Endothelial cell of umbilical vein (primary cell): Measurements from ENCODE around the gene C10orf105. TPM values are rescaled to one million over a fixed set of nuclear protein-coding genes. Genes with fewer than 3 reads are reported as not detected.

ENCODE experiments used
- BruUV-seq: library from RNA; stranded (reverse); fragments of 400-500 nt; replicated peaks from 2 replicates; lab custom pipeline; 2021; lab: Mats Ljungman, UMichigan
- CTCF ChIA-PET: fragments of 300-600, 350-600 bp; sonication (Branson Sonifier 250); formaldehyde crosslinking; loops from one replicate; lab custom pipeline; 2021; ENCODE audit warnings: antibody characterized with exemption, inconsistent platforms; lab: Charles Lee
- POLR2A ChIA-PET: fragments of 300-600, 350-600 bp; sonication (Branson Sonifier 250); formaldehyde crosslinking; loops from one replicate; lab custom pipeline; 2021; ENCODE audit warnings: antibody characterized with exemption, inconsistent platforms; lab: Charles Lee
- DNase-seq: peaks from one replicate; pipeline ENCODE4 v3.0.0-alpha.2; 2011; ENCODE audit warnings: low read depth, low spot score
- FAIRE-seq: peaks from 2 replicates; lab custom pipeline; 2011; peaks lifted over from hg19 to GRCh38; lab: Jason Lieb, UNC
- H2AFZ ChIP-seq: 2 replicates; pipeline ENCODE4 v1.6.0; 2012; ENCODE audit warnings: low read depth, low read length, control low read depth, inconsistent platforms
- H3K27ac ChIP-seq: 2 replicates; pipeline ENCODE4 v1.5.1; 2011; ENCODE audit warnings: low read depth, mild to moderate bottlenecking, control low read depth, low read length, moderate library complexity; ENCODE audit not compliant: insufficient read depth
- H3K27me3 ChIP-seq, 2 experiments: 2 replicates each; pipeline versions ENCODE4 v1.6.0 to v1.6.1; 2011; ENCODE audit warnings: low read length in 2 of 2, mixed read lengths in 1 of 2; ENCODE audit not compliant: control insufficient read depth in 2 of 2, insufficient read depth in 2 of 2
- H3K36me3 ChIP-seq, 2 experiments: 2 replicates in 1 of 2; 3 replicates in 1 of 2; pipeline ENCODE4 v1.5.1; 2011; ENCODE audit warnings: low read length in 2 of 2, mild to moderate bottlenecking in 1 of 2, moderate library complexity in 1 of 2; ENCODE audit not compliant: control insufficient read depth in 2 of 2, insufficient read depth in 2 of 2; ENCODE audit errors: extremely low read depth in 1 of 2
- H3K4me1 ChIP-seq: 3 replicates; pipeline ENCODE4 v1.5.1; 2011; ENCODE audit warnings: mild to moderate bottlenecking, low read length; ENCODE audit not compliant: control insufficient read depth, insufficient read depth; ENCODE audit errors: extremely low read depth
- H3K4me2 ChIP-seq: 2 replicates; pipeline ENCODE4 v1.6.1; 2011; ENCODE audit warnings: low read length, control low read depth, mixed read lengths; ENCODE audit not compliant: insufficient read depth
- H3K4me3 ChIP-seq, 3 experiments: fragments of 200-600 bp in 1 of 3; sonication (generic), shearing (Covaris generic) in 1 of 3; replicated peaks in 1 of 3; 2 replicates each; pipeline ENCODE4 v1.5.1; 2011 to 2016; ENCODE audit warnings: control low read depth in 3 of 3, low read length in 3 of 3, mild to moderate bottlenecking in 2 of 3, inconsistent platforms in 1 of 3, low read depth in 1 of 3, moderate library complexity in 1 of 3; ENCODE audit not compliant: insufficient read depth in 1 of 3
- H3K79me2 ChIP-seq: 2 replicates; pipeline ENCODE4 v1.6.0; 2012; ENCODE audit warnings: low read length, inconsistent platforms; ENCODE audit not compliant: control insufficient read depth, insufficient read depth
- H3K9ac ChIP-seq: replicated peaks from 2 replicates; pipeline ENCODE3; 2011; ENCODE audit warnings: low read length, control low read depth; ENCODE audit not compliant: insufficient read depth; ENCODE audit errors: extremely low read depth
- H3K9me1 ChIP-seq: replicated peaks from 3 replicates; pipeline ENCODE4 v1.6.0; 2011; ENCODE audit warnings: mild to moderate bottlenecking, low read length; ENCODE audit not compliant: control insufficient read depth, insufficient read depth; ENCODE audit errors: extremely low read depth
- H3K9me3 ChIP-seq: replicated peaks from 2 replicates; pipeline ENCODE4 v1.5.1; 2012; ENCODE audit warnings: low read length, inconsistent platforms; ENCODE audit not compliant: control insufficient read depth, insufficient read depth
- H4K20me1 ChIP-seq: replicated peaks from 2 replicates; pipeline ENCODE3; 2011; ENCODE audit warnings: mild to moderate bottlenecking, low read length; ENCODE audit not compliant: control insufficient read depth, insufficient read depth; ENCODE audit errors: extremely low read depth
- CTCF ChIP-seq, 2 donors: IDR thresholded peaks; 1 replicate in 1 of 2; 2 replicates in 1 of 2; pipeline ENCODE4 v1.5.1; 2011; ENCODE audit warnings: low read length in 2 of 2, mild to moderate bottlenecking in 2 of 2, moderate library complexity in 2 of 2, control low read depth in 1 of 2, inconsistent platforms in 1 of 2, low read depth in 1 of 2; ENCODE audit not compliant: insufficient read depth in 1 of 2; ENCODE audit errors: extremely low read depth in 1 of 2
- EZH2 ChIP-seq: IDR thresholded peaks from 2 replicates; pipeline ENCODE4 v1.6.1; 2012; ENCODE audit warnings: borderline replicate concordance, low read depth, mild to moderate bottlenecking, moderate library complexity, low read length, inconsistent platforms; ENCODE audit not compliant: severe bottlenecking
- FOS ChIP-seq: IDR thresholded peaks from 2 replicates; pipeline ENCODE4 v1.6.1; 2011; ENCODE audit warnings: mild to moderate bottlenecking, low read length, moderate library complexity, borderline replicate concordance; ENCODE audit not compliant: insufficient read depth
- GATA2 ChIP-seq: IDR thresholded peaks from 2 replicates; pipeline ENCODE4 v1.7.0; 2011; ENCODE audit warnings: low read depth, mild to moderate bottlenecking, moderate library complexity, mixed read lengths, low read length; ENCODE audit not compliant: insufficient read length, insufficient read depth
- JUN ChIP-seq: IDR thresholded peaks from 2 replicates; pipeline ENCODE4 v1.6.1; 2011; ENCODE audit warnings: borderline replicate concordance, low read depth; ENCODE audit not compliant: insufficient read length, insufficient read depth
- MAX ChIP-seq: IDR thresholded peaks from 2 replicates; pipeline ENCODE4 v1.6.1; 2011; ENCODE audit not compliant: insufficient read depth, insufficient read length
- MYC ChIP-seq: IDR thresholded peaks from one replicate; pipeline ENCODE4 v1.6.1; 2011; ENCODE audit warnings: mild to moderate bottlenecking, low read depth, low read length
- POLR2A ChIP-seq: IDR thresholded peaks from 2 replicates; pipeline ENCODE4 v1.6.1; 2012; ENCODE audit warnings: low read depth, mild to moderate bottlenecking, control low read depth, low read length
- POLR2AphosphoS5 ChIP-seq: IDR thresholded peaks from 2 replicates; pipeline ENCODE4 v1.6.1; 2012; ENCODE audit warnings: low read depth, mild to moderate bottlenecking, control low read depth, low read length, moderate library complexity; ENCODE audit not compliant: insufficient read depth
- dilution Hi-C: fragments of 300-500 bp; cut with MboI; formaldehyde crosslinking; loops from one replicate; pipeline ENCODE4 v1.15.0; 2019; ENCODE audit warnings: low sequenced_read_pairs; ENCODE audit not compliant: extremely low pct_ligation_motif_present
- intact Hi-C: fragments of 100-400 bp; cut with micrococcal nuclease; formaldehyde crosslinking; loops from one replicate; pipeline ENCODE4 v1.10.0; 2022
- polyA plus RNA-seq, 4 experiments: library from polyadenylated mRNA; depleted of rRNA in 3 of 4; stranded (reverse) in 3 of 4; unstranded in 1 of 4; fragments of >200 nt; gene quantifications; 2 replicates each; pipeline versions ENCODE4 v1.2.1 to v1.2.3, GENCODE V29; 2011 to 2012; ENCODE audit warnings: missing spikeins in 1 of 4
- total RNA-seq: library from RNA; stranded (reverse); gene quantifications from 2 replicates; pipeline ENCODE4 v1.2.3, GENCODE V29; 2021

The C10orf105 gene
- total and polyA plus RNA-seq, 2 donors (not counting 3 experiments of a cell fraction or from before 2014, with no cell fraction given), result not detected

- Histone ChIP-seq H4K20me1 (no peaks in the 10 kb centered on the region), H3K4me2 (no peak overlapping the region), H3K4me3 (no peak overlapping the region), H3K9ac (no peak overlapping the region), H3K4me1 (no peaks in the 10 kb centered on the region), H3K36me3 (no peaks in the 10 kb centered on the region), H3K9me1 (no peaks in the 10 kb centered on the region), H3K27ac (no peak overlapping the region), H3K9me3 (no peaks in the 10 kb centered on the region), H3K27me3 (peaks cover 3 to 7% of the 10 kb centered on the region in 2 experiments), H2AFZ (no peak overlapping the region), H3K79me2 (no peaks in the 10 kb centered on the region)
- CTCF ChIA-PET, result interaction anchor here (1.0 to 1.8 kb wide), 4 partner anchors 13 to 30 kb away, joined by 3 to 5 read pairs (median 3); no protein-coding TSS in a partner anchor
- FAIRE-seq (no peak), DNase-seq (no peak)
- BruUV-seq, result no TSS peak
- TF ChIP-seq GATA2 (no peak), JUN (no peak), FOS (no peak), EZH2 (no peak), MYC (no peak), POLR2A (no peak), MAX (no peak), CTCF (IDR thresholded peaks at IDR 0.05; ENCODE audit: extremely low read depth in 1 of 2, insufficient read depth in 1 of 2, low read depth in 1 of 2, low read length in 2 of 2) (no peak), POLR2AphosphoS5 (no peak)
- intact Hi-C loops, result no loop called here
- dilution Hi-C loops, result no loop called here
- POLR2A ChIA-PET, result no interaction called here
Measured at GRCh38 chr10:71678057-71678805, 41.3 kb downstream of the C10orf105 start.
